ENCODE data around the gene CELF1.

The CELF1 gene

GRCh38 chr11:47430524-47430923 is 122.4 kb downstream of the CELF1 start:
- DNase-seq (ENCODE audit: low read depth, low spot score), result no peak
- Histone ChIP-seq H3K36me3 (ENCODE audit: insufficient read depth, insufficient read length, low read length) (no peaks in the 10 kb centered on the region), H3K9me3 (ENCODE audit: insufficient read depth, low read length) (no peaks in the 10 kb centered on the region), H3K27me3 (ENCODE audit: insufficient read depth, insufficient read length) (no peaks in the 10 kb centered on the region), H3K9ac (ENCODE audit: insufficient read length, low read depth) (no peak overlapping the region), H3K4me1 (ENCODE audit: insufficient read depth, insufficient read length) (peaks cover 3% of the 10 kb centered on the region), H3K4me3 (ENCODE audit: insufficient read length, low read depth) (no peak overlapping the region)
- TF ChIP-seq YY1 (IDR thresholded peaks at IDR 0.05; ENCODE audit: insufficient read depth, insufficient read length) (no peak), SUZ12 (IDR thresholded peaks at IDR 0.05; ENCODE audit: extremely low read depth, insufficient read depth, insufficient read length) (no peak), ZNF274 (IDR thresholded peaks at IDR 0.05; ENCODE audit: low read depth, low read length) (no peak)

DNA sequence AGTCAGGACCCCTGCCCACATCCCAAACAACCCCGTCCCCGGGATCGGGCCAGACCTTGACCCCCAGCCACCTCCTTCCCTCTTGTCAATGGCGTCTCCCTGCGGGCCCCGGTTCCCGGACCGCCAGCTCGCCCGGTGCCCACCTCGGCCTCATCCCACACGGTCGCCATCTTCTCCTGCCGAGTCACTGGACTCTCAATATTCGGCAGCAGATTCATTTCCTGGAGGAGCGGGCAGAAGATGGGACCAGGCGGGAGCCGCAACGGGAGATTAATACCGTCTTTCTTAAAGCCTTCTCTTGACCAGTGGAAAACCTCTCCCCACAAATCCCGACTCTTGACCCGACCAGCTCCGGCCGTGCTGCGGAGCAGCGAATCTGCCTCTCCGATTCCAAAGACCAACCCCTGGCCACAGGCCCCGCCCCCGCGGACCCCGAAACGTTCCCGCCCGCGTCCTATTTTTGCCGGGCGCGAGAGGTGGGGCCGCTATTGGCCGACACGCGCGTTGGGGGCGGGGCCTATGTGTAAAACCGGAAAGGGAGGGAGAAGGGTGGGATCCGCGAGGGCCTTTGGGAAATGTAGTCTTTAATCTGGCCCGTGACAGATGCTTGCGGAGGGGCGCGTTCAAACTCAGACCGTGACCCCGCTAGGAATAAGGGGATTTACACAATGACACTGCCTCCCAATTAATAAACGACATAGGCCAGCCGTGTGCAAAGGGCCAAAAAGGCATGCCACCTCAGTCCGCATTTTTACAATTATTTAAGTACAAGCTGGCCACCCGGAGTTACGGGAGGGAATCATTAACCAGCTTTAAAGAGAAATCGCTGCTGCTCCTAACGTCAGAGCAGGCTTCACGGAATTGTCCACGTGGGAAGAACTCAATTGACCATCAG is 126.6 kb downstream of the CELF1 start, which contains the start of gene PSMC3:
Gene PSMC3, minus strand, starts transcription at position 378 of the 895 bp plus-strand sequence. Its CDS starts 160 bp downstream, at position 218.
- Histone ChIP-seq H3K27me3 (ENCODE audit: insufficient read depth, insufficient read length) (no peaks in the 10 kb centered on the region), H3K4me3 (ENCODE audit: insufficient read length, low read depth) (peak within 1 kb of the TSS; percentile 96), H3K9me3 (ENCODE audit: insufficient read depth, low read length) (no peaks in the 10 kb centered on the region), H3K4me1 (ENCODE audit: insufficient read depth, insufficient read length) (peaks cover 9% of the 10 kb centered on the region), H3K9ac (ENCODE audit: insufficient read length, low read depth) (peak within 1 kb of the TSS; percentile 100), H3K36me3 (ENCODE audit: insufficient read depth, insufficient read length, low read length) (peaks cover 41% of the 10 kb centered on the region)
- peak; percentile 93 for DNase-seq (ENCODE audit: low read depth, low spot score)
- TF ChIP-seq SUZ12 (IDR thresholded peaks at IDR 0.05; ENCODE audit: extremely low read depth, insufficient read depth, insufficient read length) (no peak), YY1 (IDR thresholded peaks at IDR 0.05; ENCODE audit: insufficient read depth, insufficient read length) (peak; percentile 91)

- Histone ChIP-seq H3K9me3 (ENCODE audit: insufficient read depth, low read length) (no peaks in the 10 kb centered on the region), H3K4me1 (ENCODE audit: insufficient read depth, insufficient read length) (peaks cover 9% of the 10 kb centered on the region), H3K9ac (ENCODE audit: insufficient read length, low read depth) (peak overlapping the region; percentile 100), H3K27me3 (ENCODE audit: insufficient read depth, insufficient read length) (no peaks in the 10 kb centered on the region), H3K4me3 (ENCODE audit: insufficient read length, low read depth) (peak overlapping the region; percentile 96), H3K36me3 (ENCODE audit: insufficient read depth, insufficient read length, low read length) (peaks cover 48% of the 10 kb centered on the region)
- TF ChIP-seq YY1 (IDR thresholded peaks at IDR 0.05; ENCODE audit: insufficient read depth, insufficient read length) (no peak), SUZ12 (IDR thresholded peaks at IDR 0.05; ENCODE audit: extremely low read depth, insufficient read depth, insufficient read length) (no peak), ZNF274 (IDR thresholded peaks at IDR 0.05; ENCODE audit: low read depth, low read length) (no peak)
- DNase-seq (ENCODE audit: low read depth, low spot score), result no peak
These were observed 127.3 kb downstream of the CELF1 start for GRCh38 chr11:47425611-47426010.

GRCh38 chr11:47418454-47419259 is 134.3 kb downstream of the CELF1 start:
- H3K9ac ChIP-seq (ENCODE audit: insufficient read length, low read depth), result no peak overlapping the region
- no peaks in the 10 kb centered on the region for H3K9me3 ChIP-seq (ENCODE audit: insufficient read depth, low read length)
- peaks cover 95% of the 10 kb centered on the region for H3K36me3 ChIP-seq (ENCODE audit: insufficient read depth, insufficient read length, low read length)
- no peak for DNase-seq (ENCODE audit: low read depth, low spot score)
- H3K4me1 ChIP-seq (ENCODE audit: insufficient read depth, insufficient read length), result peaks cover 27% of the 10 kb centered on the region
- no peaks in the 10 kb centered on the region for H3K27me3 ChIP-seq (ENCODE audit: insufficient read depth, insufficient read length)
- TF ChIP-seq ZNF274 (IDR thresholded peaks at IDR 0.05; ENCODE audit: low read depth, low read length) (no peak), SUZ12 (IDR thresholded peaks at IDR 0.05; ENCODE audit: extremely low read depth, insufficient read depth, insufficient read length) (no peak), YY1 (IDR thresholded peaks at IDR 0.05; ENCODE audit: insufficient read depth, insufficient read length) (no peak)
- no peak overlapping the region for H3K4me3 ChIP-seq (ENCODE audit: insufficient read length, low read depth)

DNA sequence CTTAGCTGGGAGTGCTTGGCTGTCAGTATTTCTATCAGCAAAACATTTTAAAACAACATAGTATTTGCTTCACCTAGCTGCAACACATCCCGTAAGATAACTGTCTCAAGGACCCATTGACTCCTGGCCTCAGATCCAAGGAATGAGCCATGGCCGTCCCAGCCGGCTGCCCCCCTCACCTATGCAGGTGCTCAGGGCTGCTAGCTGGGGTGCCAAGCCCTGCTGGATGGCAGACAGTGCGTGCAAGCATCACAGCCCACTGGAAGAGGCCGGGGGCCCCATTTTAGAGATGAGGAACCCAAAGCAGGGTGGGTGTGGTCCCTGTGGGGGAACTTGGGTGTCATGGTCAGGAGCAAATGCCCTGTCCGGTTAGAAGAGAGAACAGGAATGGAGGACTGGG is 135.2 kb downstream of the CELF1 start:
- TF ChIP-seq ZNF274 (IDR thresholded peaks at IDR 0.05; ENCODE audit: low read depth, low read length) (no peak), YY1 (IDR thresholded peaks at IDR 0.05; ENCODE audit: insufficient read depth, insufficient read length) (no peak), SUZ12 (IDR thresholded peaks at IDR 0.05; ENCODE audit: extremely low read depth, insufficient read depth, insufficient read length) (no peak)
- H3K4me3 ChIP-seq (ENCODE audit: insufficient read length, low read depth), result no peak overlapping the region
- H3K27me3 ChIP-seq (ENCODE audit: insufficient read depth, insufficient read length), result no peaks in the 10 kb centered on the region
- peaks cover 30% of the 10 kb centered on the region for H3K4me1 ChIP-seq (ENCODE audit: insufficient read depth, insufficient read length)
- DNase-seq (ENCODE audit: low read depth, low spot score), result no peak
- H3K9ac ChIP-seq (ENCODE audit: insufficient read length, low read depth), result no peak overlapping the region
- peaks cover 92% of the 10 kb centered on the region for H3K36me3 ChIP-seq (ENCODE audit: insufficient read depth, insufficient read length, low read length)
- no peaks in the 10 kb centered on the region for H3K9me3 ChIP-seq (ENCODE audit: insufficient read depth, low read length)

DNA sequence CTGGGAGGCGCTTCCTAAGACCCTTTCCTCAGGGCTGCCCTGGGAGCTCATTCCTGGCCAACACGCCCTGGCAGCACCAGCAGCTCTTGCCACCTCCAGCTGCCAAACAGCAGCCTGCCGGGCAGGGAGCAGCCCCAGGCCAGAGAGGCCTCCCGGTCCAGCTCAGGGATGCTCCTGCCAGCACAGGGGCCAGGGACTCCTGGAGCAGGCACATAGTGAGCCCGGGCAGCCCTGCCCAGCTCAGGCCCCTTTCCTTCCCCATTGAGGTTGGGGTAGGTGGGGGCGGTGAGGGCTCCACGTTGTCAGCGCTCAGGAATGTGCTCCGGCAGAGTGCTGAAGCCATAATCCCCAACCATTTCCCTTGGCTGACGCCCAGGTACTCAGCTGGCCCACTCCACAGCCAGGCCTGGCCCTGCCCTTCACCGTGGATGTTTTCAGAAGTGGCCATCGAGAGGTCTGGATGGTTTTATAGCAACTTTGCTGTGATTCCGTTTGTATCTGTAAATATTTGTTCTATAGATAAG is 136.9 kb downstream of the CELF1 start:
- no peaks in the 10 kb centered on the region for H3K9me3 ChIP-seq (ENCODE audit: insufficient read depth, low read length)
- H3K9ac ChIP-seq (ENCODE audit: insufficient read length, low read depth), result peak overlapping the region; percentile 72
- no peaks in the 10 kb centered on the region for H3K27me3 ChIP-seq (ENCODE audit: insufficient read depth, insufficient read length)
- peak; percentile 42 for DNase-seq (ENCODE audit: low read depth, low spot score)
- H3K4me3 ChIP-seq (ENCODE audit: insufficient read length, low read depth), result no peak overlapping the region
- TF ChIP-seq SUZ12 (IDR thresholded peaks at IDR 0.05; ENCODE audit: extremely low read depth, insufficient read depth, insufficient read length) (no peak), ZNF274 (IDR thresholded peaks at IDR 0.05; ENCODE audit: low read depth, low read length) (no peak), YY1 (IDR thresholded peaks at IDR 0.05; ENCODE audit: insufficient read depth, insufficient read length) (no peak)
- peaks cover 89% of the 10 kb centered on the region for H3K36me3 ChIP-seq (ENCODE audit: insufficient read depth, insufficient read length, low read length)
- H3K4me1 ChIP-seq (ENCODE audit: insufficient read depth, insufficient read length), result peaks cover 32% of the 10 kb centered on the region

Data from NT2/D1 (cell line).